CD4-positive, alpha-beta T cell treated with Interleukin-17A for 4 hours (primary cell): ENCODE data around the gene WSB1.
"Not testable (repeated sequence)": the region's sequence is repeated elsewhere in the genome, so short reads cannot be mapped to it uniquely, and the experiment has no call there.

ENCODE experiments used
- DNase-seq: peaks from one replicate; pipeline ENCODE4 v3.0.0-alpha.2; 2020; ENCODE audit warnings: mixed read lengths

The WSB1 gene, protein sequence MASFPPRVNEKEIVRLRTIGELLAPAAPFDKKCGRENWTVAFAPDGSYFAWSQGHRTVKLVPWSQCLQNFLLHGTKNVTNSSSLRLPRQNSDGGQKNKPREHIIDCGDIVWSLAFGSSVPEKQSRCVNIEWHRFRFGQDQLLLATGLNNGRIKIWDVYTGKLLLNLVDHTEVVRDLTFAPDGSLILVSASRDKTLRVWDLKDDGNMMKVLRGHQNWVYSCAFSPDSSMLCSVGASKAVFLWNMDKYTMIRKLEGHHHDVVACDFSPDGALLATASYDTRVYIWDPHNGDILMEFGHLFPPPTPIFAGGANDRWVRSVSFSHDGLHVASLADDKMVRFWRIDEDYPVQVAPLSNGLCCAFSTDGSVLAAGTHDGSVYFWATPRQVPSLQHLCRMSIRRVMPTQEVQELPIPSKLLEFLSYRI

DNA sequence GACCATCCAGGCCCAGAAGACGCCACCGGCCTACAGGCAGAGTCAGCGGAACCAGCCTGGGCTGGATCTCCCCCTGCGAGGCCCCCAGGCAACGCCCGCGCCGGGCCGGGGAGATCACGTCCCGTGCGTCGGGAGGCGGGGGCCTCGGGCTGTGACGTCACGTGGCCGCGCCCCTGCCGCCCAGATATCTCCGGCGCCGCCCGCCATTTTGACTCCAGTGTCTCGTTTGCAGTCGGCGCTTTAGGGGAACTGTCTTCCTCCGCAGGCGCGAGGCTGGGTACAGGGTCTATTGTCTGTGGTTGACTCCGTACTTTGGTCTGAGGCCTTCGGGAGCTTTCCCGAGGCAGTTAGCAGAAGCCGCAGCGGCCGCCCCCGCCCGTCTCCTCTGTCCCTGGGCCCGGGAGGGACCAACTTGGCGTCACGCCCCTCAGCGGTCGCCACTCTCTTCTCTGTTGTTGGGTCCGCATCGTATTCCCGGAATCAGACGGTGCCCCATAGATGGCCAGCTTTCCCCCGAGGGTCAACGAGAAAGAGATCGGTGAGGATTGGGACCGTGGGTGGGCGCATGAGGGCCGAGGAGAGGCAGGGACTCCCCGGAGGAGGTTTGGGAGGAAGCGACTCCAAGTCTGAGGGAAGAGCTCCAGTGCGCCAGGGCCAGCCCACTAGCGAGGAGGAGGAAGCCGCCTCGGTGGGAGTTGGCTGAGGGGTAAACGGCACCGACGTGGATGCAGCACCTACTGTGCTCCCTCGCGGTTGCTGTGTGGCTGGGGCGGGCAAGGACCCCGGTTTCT lies at the start of gene WSB1:
TSS of gene WSB1 (plus strand) at position 217 of the 791 bp plus-strand sequence. CDS start at position 499, 282 bp downstream.
- peak; percentile 94 for DNase-seq

DNA sequence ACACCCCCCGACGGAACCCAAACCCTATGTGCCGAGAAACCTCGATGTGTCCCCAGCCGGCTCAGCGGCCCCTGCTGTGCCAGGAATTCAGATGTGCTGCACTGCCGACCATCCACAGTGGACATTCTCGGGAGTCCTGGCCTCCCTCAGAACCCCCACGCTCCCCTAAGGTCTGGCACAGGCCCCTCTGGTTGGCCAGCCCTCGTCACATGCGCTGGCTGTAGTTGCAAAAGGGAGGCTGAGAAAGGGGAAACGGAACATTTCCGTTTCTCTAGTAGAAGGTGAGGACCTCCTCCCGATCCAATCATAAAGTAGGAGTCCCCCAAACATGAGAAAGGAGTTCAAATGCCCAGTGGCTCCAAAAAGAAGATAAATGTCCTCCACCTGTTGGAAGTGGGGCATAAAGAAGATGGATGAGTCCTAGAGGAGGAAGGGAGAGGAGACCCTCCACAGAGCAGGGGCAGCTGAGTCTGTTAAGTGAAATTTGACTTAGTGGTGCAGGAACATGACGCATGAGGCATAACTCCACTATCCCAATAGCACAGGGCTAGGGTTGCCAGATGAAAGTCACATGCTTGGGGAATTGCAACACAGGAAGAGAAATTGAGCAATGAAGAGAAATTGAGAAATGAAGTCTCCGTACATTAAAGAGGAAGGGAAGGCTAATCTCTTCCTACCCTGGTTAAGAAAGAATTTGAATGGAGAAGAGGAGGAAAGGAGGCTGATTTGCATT lies 49.3 kb upstream of the WSB1 start:
- no peak for DNase-seq

DNA sequence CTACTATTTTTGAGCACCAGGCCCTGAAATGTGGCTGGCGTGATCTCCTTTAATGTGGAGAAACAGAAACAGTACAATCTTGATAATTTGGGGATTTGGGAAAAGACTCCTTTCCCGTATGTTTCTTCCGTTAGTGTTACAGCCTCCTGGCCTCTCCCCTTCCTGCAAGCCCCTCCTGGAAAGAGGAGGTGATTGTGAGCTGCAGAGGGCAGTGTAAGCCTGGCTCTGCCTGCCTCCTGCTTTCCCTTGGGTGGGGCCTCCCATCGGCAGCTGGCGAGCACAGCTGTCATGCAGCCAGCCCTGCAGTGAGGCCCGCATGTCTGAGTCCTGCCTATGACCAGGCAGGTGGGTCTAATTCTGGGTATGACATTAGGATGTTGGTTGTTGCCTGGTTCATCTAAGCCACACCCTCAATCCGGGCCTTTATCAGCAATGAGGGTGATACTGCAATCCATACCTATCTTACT lies 48.7 kb upstream of the WSB1 start:
- peak; percentile 62 for DNase-seq

DNA sequence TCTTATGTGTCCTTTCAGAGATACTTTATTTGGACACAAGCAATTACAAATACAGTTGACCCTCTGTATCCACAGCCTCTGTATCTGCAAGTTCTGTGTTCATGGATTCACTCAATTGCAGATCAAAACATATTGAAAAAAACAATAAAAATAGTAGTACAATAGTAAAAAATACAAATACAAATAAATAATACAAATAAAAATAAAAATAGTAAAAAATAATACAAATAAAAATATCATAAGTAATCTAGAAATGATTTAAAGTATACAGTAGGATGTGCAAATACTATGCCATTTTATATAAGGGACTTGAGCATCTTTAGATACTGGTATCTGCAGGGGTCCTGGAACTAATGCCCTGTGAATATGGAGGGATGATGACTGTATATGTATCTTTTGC lies 47.4 kb upstream of the WSB1 start:
- no peak for DNase-seq

DNA sequence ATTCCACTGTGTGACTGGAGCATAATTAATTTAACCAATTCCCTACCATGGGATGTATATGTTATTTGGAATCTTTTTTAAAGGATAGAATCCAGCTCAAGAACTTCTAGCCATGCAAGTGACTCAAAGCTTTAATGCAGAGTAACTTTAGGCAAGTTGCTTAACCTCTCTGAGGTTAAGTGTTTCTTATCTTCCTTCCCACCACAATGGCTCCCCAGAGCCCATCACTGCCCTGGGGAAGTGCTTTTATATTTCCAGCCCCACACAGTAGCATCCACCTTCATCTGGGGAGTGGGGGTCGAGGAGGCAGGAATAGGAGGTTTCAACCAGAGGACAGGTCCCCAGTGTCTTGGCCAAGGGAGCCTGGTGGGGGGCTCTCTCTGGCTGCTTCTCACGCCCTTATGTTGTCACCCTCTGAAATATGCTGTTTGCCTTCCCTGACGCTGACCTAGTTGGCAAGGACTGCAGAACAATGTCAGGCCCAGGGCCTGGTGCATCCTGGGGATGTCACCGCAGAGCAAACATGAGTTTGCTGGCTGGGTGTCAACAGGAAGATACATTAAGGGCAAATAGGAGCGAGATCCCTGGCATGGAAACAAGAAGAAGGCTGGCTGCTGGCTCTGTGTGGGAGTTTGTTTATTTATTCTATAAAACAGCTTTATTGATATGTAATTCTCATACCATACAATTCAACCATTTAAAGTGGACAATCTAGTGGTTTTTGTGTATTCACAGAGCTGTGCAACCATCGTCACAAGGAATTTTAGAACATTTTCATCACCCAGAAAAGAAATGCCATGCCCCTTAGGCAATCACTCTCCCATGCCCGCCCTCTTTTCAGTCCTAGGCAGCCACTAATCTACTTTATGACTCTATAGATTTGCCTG lies 46.6 kb upstream of the WSB1 start:
- DNase-seq: no peak

DNA sequence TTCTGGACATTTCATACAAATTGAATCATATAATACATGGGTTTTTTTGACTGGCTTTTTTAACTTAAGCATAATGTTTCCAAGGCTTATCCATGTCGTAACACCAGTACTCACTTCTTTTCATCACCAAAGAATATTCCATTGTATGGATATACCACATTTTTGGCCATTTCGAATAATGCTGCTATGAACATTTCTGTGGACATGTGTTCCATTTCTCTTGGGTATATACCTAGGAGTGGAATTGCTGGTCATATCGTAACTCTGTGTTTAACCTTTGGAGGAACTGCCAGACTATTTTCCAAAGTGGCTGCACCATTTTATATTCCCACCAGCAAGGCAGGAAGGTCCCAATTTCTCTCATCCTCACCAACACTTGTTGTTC lies 46.0 kb upstream of the WSB1 start:
- no peak for DNase-seq

DNA sequence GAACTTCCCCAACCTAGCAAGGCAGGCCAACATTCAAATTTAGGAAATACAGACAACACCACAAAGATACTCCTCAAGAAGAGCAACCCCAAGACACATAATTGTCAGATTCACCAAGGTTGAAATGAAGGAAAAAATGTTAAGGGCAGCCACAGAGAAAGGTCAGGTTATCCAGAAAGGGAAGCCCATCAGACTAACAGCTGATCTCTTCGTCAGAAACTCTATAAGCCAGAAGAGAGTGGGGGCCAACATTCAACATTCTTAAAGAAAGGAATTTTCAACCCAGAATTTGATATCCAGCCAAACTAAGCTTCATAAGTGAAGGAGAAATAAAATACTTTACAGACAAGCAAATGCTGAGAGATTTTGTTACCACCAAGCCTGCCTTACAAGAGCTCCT lies 43.1 kb upstream of the WSB1 start:
- not testable (repeated sequence) for DNase-seq

DNA sequence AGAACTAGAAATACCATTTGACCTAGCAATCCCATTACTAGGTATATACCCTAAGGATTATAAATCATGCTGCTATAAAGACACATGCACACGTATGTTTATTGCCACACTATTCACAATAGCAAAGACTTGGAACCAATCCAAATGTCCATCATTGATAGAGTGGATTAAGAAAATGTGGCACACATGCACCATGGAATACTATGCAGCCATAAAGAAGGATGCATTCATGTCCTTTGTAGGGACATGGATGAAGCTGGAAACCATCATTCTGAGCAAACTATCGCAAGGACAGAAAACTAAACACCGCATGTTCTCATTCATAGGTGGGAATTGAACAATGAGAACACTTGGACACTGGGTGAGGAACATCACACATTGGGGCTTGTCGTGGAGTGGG lies 39.1 kb upstream of the WSB1 start:
- not testable (repeated sequence) for DNase-seq

DNA sequence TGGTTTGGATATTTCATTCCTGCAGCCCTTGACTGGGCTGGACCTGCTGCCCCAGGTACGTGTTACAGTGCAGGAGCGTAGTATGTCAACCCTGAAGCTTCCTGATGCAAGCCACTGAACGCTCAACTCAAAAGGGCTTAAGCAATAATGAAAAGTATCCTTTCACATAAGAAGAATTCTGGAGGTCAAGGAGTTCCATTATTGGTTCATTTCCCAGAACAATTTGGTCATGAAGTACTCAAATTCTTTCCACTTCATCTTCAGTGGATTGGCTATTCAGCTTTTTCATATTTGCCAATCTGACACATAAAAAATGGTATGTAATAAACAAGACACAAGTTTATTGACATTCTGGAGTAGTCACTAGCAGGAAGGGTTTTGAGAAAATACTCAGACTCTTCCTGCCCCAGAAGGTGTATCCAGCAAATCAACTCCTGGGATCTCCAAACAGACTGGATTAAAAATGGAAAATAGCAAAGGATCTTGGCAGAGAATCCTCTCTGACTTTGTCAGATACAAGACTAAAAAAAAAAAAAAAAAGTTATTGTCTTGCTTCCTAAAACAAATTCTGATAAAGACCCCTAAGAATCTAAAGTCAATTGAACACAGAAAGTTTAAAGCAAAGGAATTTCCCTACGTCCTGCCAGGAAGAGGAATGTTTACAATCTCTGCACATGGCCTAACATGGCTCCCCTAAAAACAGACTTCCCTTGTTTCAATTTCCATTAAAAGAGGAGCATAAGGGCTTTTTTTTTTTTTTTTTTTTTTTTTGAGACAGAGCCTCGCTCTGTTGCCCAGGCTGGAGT lies 37.5 kb upstream of the WSB1 start:
- no peak for DNase-seq

DNA sequence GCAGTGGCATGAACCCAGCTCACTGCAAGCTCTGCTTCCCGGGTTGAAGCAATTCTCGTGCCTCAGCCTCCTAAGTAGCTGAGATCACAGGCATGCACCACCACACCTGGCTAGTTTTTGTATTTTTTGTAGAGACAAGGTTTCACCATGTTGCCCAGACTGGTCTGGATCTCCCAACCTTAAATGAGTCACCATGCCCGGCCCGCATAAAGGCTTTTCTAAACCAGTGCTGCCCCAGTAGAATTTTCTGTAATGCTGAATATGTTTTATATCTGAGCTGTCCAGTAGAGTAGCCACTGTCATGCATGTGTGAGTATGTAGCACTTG lies 36.9 kb upstream of the WSB1 start:
- no peak for DNase-seq

DNA sequence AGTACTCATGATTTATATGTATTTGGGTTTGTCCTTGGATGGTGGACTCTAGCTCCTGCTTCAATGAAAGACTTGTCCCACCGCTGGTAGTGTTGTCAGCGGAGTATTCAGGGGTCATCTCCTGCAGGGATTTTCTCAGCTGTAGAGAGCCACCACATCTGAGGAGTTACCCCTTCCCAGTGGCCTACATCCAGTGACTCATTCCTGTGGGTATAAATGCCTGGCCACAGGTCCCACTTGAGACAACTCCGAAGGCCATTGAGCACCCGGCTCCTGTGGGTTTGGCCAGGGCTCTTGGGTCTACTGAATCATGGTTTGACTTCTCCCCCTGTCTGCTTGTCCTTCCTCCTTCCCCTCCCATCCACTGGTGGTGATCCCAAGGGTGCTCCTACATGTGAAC lies 34.6 kb upstream of the WSB1 start:
- DNase-seq: no peak

DNA sequence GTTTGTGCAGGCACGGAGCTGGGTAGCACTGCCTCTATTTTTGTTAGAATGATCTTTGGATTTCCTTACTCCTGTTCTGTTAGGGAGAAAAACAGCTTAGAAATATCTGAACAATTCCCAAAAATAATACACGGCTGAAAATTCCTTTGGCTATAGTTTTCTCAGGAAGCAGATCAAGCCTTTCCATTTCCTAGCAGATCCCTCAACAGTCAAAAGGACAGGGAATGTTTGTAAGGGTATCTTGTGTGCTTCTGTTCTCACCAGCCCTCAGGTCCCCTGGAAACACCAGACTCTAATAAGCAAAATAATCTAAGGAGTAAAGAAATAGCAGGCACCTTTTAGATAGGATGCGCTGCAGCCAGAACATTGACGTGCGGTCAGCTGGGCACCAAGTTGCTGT lies 30.5 kb upstream of the WSB1 start:
- DNase-seq: no peak

DNA sequence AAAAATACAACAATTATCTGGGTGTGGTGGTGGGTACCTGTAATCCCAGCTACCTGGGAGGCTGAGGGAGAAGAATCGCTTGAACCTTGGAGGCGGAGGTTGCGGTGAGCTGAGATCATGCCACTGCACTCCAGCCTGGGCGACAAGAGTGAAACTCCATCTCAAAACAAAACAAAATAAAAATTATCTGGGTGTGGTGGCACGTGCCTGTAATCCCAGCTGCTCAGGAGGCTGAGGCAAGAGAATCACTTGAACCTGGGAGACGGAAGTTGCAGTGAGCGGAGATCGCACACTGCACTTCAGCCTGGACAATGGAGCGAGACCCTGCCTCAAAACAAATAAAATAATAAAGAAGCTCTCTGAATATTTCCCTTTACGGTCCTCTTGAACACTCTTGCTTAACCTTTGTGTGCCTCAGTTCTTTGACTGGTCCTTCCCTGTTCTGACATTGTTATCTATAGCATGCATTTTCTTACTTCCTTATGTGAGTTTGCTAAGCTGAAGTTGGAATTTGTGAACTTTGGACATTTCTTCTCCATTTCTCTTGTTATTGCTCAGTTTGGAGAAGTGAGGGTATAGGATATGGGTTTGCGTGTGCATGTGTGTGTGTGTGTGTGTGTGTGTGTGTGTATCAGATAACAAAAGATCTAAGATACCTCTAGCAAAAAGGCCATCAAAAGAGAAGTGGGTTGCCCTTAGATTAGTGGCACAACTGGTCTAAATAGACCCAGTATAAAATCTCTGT lies 29.7 kb upstream of the WSB1 start:
- DNase-seq: no peak

DNA sequence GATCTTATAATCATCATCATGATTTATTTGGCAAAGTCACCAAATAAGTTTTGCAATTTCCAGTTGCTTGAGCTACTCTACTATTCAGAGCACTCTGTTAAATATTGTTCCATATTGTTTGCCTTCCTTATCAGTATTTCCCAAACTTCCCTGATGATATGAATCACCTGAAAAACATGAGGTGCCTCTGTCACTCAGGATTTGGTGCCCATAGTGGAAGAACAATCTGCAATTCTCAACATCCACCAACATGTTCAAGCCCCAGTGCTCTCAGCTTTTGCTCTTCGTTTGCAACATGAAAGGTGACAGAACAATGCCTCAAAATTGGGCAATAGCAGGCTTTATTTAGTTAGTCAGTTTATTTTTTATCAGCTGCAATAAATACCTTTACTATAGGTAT lies 28.6 kb upstream of the WSB1 start:
- DNase-seq: no peak

DNA sequence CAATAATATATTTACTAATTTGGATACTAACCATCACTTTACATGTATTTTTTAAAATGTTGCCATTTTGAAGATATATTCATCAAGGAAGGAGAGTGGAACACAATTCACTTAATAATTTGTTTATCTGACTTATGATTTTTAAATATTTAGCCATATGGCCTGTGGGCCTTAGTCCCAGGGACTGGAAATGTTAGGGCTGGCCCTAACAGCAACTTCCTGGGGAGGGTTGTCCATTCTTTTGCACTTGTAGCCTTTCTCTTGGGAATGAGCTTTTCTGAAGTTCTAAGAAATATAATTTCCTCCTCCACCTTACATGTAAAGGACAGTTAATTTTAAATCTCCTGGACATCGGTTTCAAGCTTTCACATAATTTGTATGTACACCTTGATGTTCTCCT lies 27.7 kb upstream of the WSB1 start:
- no peak for DNase-seq

DNA sequence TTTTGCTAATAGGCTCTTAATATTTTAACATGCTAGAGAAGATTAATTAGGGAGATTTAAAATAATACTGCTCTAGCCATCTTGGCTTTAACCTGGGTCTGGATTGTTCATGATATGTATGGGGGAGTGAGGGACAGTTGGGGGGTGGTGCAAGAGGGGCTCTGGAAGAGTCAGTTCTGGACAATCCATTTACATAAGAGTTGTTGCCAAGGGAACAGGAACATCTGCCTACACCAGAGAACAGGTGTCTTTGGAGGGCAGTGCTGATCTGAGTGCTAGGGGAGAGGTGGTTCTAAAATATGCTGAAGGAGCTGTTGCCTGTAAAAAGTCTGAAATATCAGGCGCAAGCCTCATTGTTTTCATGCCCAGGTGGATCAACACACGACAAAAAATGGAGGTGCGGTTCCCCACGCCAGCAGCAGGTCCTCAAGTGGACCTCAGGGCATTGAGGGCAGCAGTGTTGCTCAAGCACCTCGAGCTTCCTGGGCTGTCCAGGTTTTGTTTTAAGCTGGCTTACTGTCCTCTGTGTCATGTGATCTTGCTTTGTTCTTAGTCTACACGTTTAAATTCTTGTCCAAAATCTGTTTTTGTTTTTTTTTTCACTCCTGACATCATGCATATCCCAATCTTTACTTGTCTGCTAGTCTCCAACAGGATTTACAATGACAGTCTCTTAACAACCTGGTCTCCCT lies 25.4 kb upstream of the WSB1 start:
- DNase-seq: no peak

DNA sequence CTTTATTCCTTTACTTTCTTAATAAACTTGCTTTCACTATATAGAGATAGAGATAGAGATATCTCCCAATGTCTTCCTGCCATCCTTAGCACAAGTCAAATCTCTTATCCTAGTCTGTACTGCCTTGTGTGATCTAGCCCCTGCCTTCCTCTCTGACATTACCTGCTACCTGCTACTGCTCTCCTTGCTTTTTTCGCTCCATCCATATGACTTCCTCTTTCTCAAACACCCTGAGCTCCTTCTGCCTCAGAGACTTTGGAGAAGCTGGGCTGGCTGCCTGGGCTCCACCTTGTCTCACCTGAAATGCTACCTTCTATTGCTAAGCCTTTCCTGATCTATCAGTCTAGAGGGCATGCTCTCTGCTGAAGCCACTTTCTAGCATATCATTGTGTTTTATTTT lies 24.7 kb upstream of the WSB1 start:
- no peak for DNase-seq

DNA sequence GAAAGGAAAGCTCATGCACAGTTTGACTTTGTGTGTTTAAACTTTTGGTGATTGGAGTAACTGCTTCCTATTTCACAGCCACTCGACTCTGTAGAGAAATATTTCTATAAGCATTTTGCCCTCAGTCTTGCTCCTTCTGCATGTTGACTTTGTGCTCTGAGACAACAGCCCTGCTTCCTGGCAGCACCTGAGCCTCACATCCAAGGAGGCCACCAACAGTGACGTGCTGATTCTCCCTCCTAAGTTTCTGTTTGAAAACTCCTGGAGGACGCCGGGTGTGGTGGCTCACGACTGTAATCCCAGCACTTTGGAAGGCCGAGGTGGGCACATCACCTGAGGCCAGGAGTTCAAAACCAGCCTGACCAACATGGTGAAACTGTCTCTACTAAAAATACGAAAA lies 23.9 kb upstream of the WSB1 start:
- no peak for DNase-seq

DNA sequence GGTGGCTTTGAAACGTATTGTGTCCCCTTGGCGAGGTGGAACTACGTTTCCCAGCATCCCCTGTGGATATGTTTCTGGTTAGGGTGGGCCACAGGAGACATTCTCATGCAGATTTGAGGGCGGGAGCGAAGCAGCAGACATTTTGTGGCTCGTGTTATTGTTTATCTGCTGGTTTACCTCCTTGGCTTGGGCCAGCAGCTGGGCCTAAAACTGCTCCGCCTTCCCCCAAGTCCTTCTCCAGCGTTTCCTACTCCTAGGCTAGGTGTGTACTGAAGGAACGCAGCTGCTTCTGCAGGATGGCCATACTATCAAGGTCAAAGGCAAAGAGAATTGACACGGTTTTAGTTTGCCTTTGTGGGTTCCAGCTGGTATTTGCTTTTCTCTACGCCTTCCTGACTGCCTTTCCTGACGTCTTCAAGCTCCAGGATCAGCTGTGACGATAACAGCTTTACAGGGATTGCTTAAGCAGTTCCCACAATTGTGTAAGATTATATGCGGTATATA lies 17.2 kb upstream of the WSB1 start:
- DNase-seq: no peak

DNA sequence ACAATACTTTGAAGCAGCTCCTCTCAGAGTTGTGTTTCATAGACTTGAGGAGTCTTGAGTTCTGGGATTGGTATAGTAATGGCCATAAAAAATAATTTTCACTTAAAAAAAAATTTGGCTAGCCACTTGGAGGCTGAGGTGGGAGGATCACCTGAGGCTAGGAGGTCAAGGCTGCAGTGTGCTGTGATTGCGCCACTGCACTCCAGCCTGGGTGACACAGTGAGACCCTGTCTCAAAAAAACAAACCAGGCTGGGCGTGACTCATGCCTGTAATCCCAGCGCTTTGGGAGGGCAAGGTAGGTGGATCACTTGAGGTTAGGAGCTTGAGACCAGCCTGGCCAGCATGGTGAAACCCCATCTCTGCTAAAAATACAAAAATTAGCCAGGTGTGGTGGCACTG lies 14.8 kb upstream of the WSB1 start:
- not testable (repeated sequence) for DNase-seq
